Trophoblast cell (in vitro differentiated cells and primary cell): Measurements from ENCODE around the gene FOXE1.

ENCODE experiments used
- DNase-seq, 2 donors: peaks; one replicate each; pipeline ENCODE4 v3.0.0-alpha.2; 2016
- H2AFZ ChIP-seq: 2 replicates; pipeline ENCODE4 v1.6.1; 2013; ENCODE audit warnings: low read length, moderate library complexity, mild to moderate bottlenecking; ENCODE audit not compliant: insufficient read depth, poor library complexity
- H2AK5ac ChIP-seq: 2 replicates; pipeline ENCODE4 v1.6.1; 2013; ENCODE audit warnings: mild to moderate bottlenecking, low read length
- H2BK120ac ChIP-seq: 2 replicates; pipeline ENCODE4 v1.6.1; 2013; ENCODE audit warnings: low read length, mild to moderate bottlenecking, moderate library complexity; ENCODE audit not compliant: insufficient read depth, poor library complexity
- H2BK12ac ChIP-seq: 2 replicates; pipeline ENCODE4 v1.6.1; 2013; ENCODE audit warnings: mild to moderate bottlenecking, low read length, moderate library complexity
- H2BK5ac ChIP-seq: 2 replicates; pipeline ENCODE4 v1.6.1; 2013; ENCODE audit warnings: low read length, low read depth, moderate library complexity, mild to moderate bottlenecking; ENCODE audit not compliant: poor library complexity
- H3K14ac ChIP-seq: 2 replicates; pipeline ENCODE4 v1.6.1; 2013; ENCODE audit warnings: mild to moderate bottlenecking, low read length
- H3K18ac ChIP-seq: 2 replicates; pipeline ENCODE4 v1.6.1; 2013; ENCODE audit warnings: mild to moderate bottlenecking, low read length
- H3K23ac ChIP-seq: 2 replicates; pipeline ENCODE4 v1.6.1; 2013; ENCODE audit warnings: low read length
- H3K27ac ChIP-seq: 2 replicates; pipeline ENCODE4 v1.5.1; 2013; ENCODE audit warnings: low read depth, mild to moderate bottlenecking, inconsistent platforms, low read length, moderate library complexity
- H3K27me3 ChIP-seq: 2 replicates; pipeline ENCODE4 v1.6.1; 2013; ENCODE audit warnings: inconsistent platforms, mild to moderate bottlenecking, low read length, moderate library complexity; ENCODE audit not compliant: insufficient read depth
- H3K36me3 ChIP-seq, 2 experiments: 1 replicate in 1 of 2; 2 replicates in 1 of 2; pipeline ENCODE4 v1.6.1; 2013; ENCODE audit warnings: low read length in 2 of 2, mild to moderate bottlenecking in 2 of 2, moderate library complexity in 1 of 2; ENCODE audit not compliant: insufficient read depth in 2 of 2, control insufficient read depth in 1 of 2
- H3K4ac ChIP-seq: 2 replicates; pipeline ENCODE4 v1.6.1; 2013; ENCODE audit warnings: low read depth, mild to moderate bottlenecking, low read length, moderate library complexity
- H3K4me1 ChIP-seq, 2 experiments: 1 replicate in 1 of 2; 2 replicates in 1 of 2; pipeline ENCODE4 v1.6.1; 2013; ENCODE audit warnings: low read length in 2 of 2, mild to moderate bottlenecking in 2 of 2, moderate library complexity in 1 of 2; ENCODE audit not compliant: insufficient read depth in 2 of 2, control insufficient read depth in 1 of 2
- H3K4me2 ChIP-seq: 2 replicates; pipeline ENCODE4 v1.6.1; 2013; ENCODE audit warnings: inconsistent platforms, mild to moderate bottlenecking, low read length, moderate library complexity
- H3K4me3 ChIP-seq: 2 replicates; pipeline ENCODE4 v1.5.1; 2013; ENCODE audit warnings: mild to moderate bottlenecking, low read depth, low read length, inconsistent platforms
- H3K79me1 ChIP-seq: one replicate; pipeline ENCODE4 v1.6.1; 2013; ENCODE audit warnings: low read length
- H3K79me2 ChIP-seq: 2 replicates; pipeline ENCODE4 v1.6.1; 2013; ENCODE audit warnings: low read length, mild to moderate bottlenecking; ENCODE audit not compliant: control insufficient read depth, insufficient read depth, poor library complexity
- H3K9ac ChIP-seq: 2 replicates; pipeline ENCODE4 v1.6.1; 2013; ENCODE audit warnings: mild to moderate bottlenecking, low read length
- H3K9me3 ChIP-seq: 2 replicates; pipeline ENCODE4 v1.6.1; 2013; ENCODE audit warnings: low read depth, mild to moderate bottlenecking, control low read depth, inconsistent platforms, low read length; ENCODE audit not compliant: insufficient read depth
- H4K12ac ChIP-seq: 2 replicates; pipeline ENCODE4 v1.6.1; 2013; ENCODE audit warnings: low read depth, mild to moderate bottlenecking, low read length, moderate library complexity
- H4K8ac ChIP-seq: 2 replicates; pipeline ENCODE4 v1.6.1; 2013; ENCODE audit warnings: low read depth, mild to moderate bottlenecking, low read length, moderate library complexity
- H4K91ac ChIP-seq: one replicate; pipeline ENCODE4 v1.6.1; 2013; ENCODE audit warnings: low read depth, mild to moderate bottlenecking, low read length, moderate library complexity
- WGBS: extraction: QIAGEN DNeasy Blood & Tissue Kit; methylation state at CpG from one replicate; pipeline ENCODE4 v1.1.7; 2013; ENCODE audit warnings: missing lambda C conversion rate; ENCODE audit not compliant: insufficient read length, insufficient coverage; ENCODE audit errors: extremely low coverage; 5-methylcytosine and 5-hydroxymethylcytosine counted together

FOXE1 gene

GRCh38 chr9:97812247-97812543 lies 40.8 kb upstream of the FOXE1 start:
- H3K23ac ChIP-seq, result no peak overlapping the region
- H3K79me2 ChIP-seq, result no peaks in the 10 kb centered on the region
- no peaks in the 10 kb centered on the region for H3K9me3 ChIP-seq
- no peak overlapping the region for H3K4me2 ChIP-seq
- H2BK120ac ChIP-seq, result no peak overlapping the region
- no CpG with 5 or more reads among the region's 2 CpGs for WGBS
- no peaks in the 10 kb centered on the region for H3K27me3 ChIP-seq
- no peak overlapping the region for H4K8ac ChIP-seq
- no peak overlapping the region for H4K12ac ChIP-seq
- H2AFZ ChIP-seq, result no peak overlapping the region
- H3K27ac ChIP-seq, result no peak overlapping the region
- H2AK5ac ChIP-seq, result no peak overlapping the region
- H3K9ac ChIP-seq, result no peak overlapping the region
- H3K36me3 ChIP-seq, result no peaks in the 10 kb centered on the region
- no peak overlapping the region for H3K18ac ChIP-seq
- H3K4me3 ChIP-seq, result no peak overlapping the region
- no peak overlapping the region for H2BK12ac ChIP-seq
- no peak overlapping the region for H3K14ac ChIP-seq
- H4K91ac ChIP-seq, result no peak overlapping the region
- no peaks in the 10 kb centered on the region for H3K79me1 ChIP-seq
- no peak overlapping the region for H3K4ac ChIP-seq
- no peaks in the 10 kb centered on the region for H3K4me1 ChIP-seq
- no peak for DNase-seq
- no peak overlapping the region for H2BK5ac ChIP-seq

GRCh38 chr9:97813072-97813471 lies 40.0 kb upstream of the FOXE1 start:
- DNase-seq, result no peak
- Histone ChIP-seq H3K14ac (no peak overlapping the region), H3K9ac (no peak overlapping the region), H3K36me3 (no peaks in the 10 kb centered on the region), H2AK5ac (no peak overlapping the region), H2BK120ac (no peak overlapping the region), H4K12ac (no peak overlapping the region), H3K4me3 (no peak overlapping the region), H3K23ac (no peak overlapping the region), H2AFZ (no peak overlapping the region), H2BK12ac (no peak overlapping the region), H4K8ac (no peak overlapping the region), H4K91ac (no peak overlapping the region), H3K27ac (no peak overlapping the region), H3K18ac (no peak overlapping the region), H2BK5ac (no peak overlapping the region), H3K4ac (no peak overlapping the region), H3K4me1 (no peaks in the 10 kb centered on the region), H3K27me3 (no peaks in the 10 kb centered on the region), H3K79me2 (no peaks in the 10 kb centered on the region), H3K79me1 (no peaks in the 10 kb centered on the region), H3K4me2 (no peak overlapping the region), H3K9me3 (no peaks in the 10 kb centered on the region)

- WGBS, result no CpG with 5 or more reads among the region's 1 CpG
- Histone ChIP-seq H3K18ac (no peak overlapping the region), H3K4me3 (no peak overlapping the region)
Observed at GRCh38 chr9:97819735-97820134, 33.3 kb upstream of the FOXE1 start.

GRCh38 chr9:97820373-97820772 lies 32.7 kb upstream of the FOXE1 start:
- no peak overlapping the region for H2BK12ac ChIP-seq
- no peaks in the 10 kb centered on the region for H3K79me2 ChIP-seq
- H3K4me1 ChIP-seq, result no peaks in the 10 kb centered on the region
- DNase-seq, result no peak
- H2BK5ac ChIP-seq, result no peak overlapping the region
- H3K14ac ChIP-seq, result no peak overlapping the region
- H3K27me3 ChIP-seq, result no peaks in the 10 kb centered on the region
- no peak overlapping the region for H2BK120ac ChIP-seq
- no peak overlapping the region for H3K23ac ChIP-seq
- H2AK5ac ChIP-seq, result no peak overlapping the region
- H4K91ac ChIP-seq, result no peak overlapping the region
- H3K4me3 ChIP-seq, result no peak overlapping the region
- H3K4me2 ChIP-seq, result no peak overlapping the region
- H3K9me3 ChIP-seq, result peaks cover 3% of the 10 kb centered on the region
- no peak overlapping the region for H3K9ac ChIP-seq
- H3K4ac ChIP-seq, result no peak overlapping the region
- no peak overlapping the region for H3K18ac ChIP-seq
- no peaks in the 10 kb centered on the region for H3K79me1 ChIP-seq
- no peak overlapping the region for H4K12ac ChIP-seq
- H3K36me3 ChIP-seq, result no peaks in the 10 kb centered on the region
- H4K8ac ChIP-seq, result no peak overlapping the region
- no peak overlapping the region for H3K27ac ChIP-seq
- no CpG with 5 or more reads among the region's 1 CpG for WGBS
- no peak overlapping the region for H2AFZ ChIP-seq

More at GRCh38 chr9:97819735-97820134, 33.3 kb upstream of the FOXE1 start:
- Histone ChIP-seq H2BK12ac (no peak overlapping the region), H3K23ac (peak overlapping the region; percentile 43), H3K27ac (no peak overlapping the region), H3K79me2 (no peaks in the 10 kb centered on the region), H3K4me2 (no peak overlapping the region), H4K8ac (no peak overlapping the region), H4K91ac (no peak overlapping the region), H3K14ac (no peak overlapping the region), H3K4me1 (no peaks in the 10 kb centered on the region), H3K79me1 (no peaks in the 10 kb centered on the region), H2AK5ac (no peak overlapping the region), H3K4ac (no peak overlapping the region), H2BK5ac (no peak overlapping the region), H3K9ac (no peak overlapping the region), H2AFZ (no peak overlapping the region), H3K9me3 (peaks cover 3% of the 10 kb centered on the region), H2BK120ac (no peak overlapping the region), H3K36me3 (no peaks in the 10 kb centered on the region), H3K27me3 (no peaks in the 10 kb centered on the region), H4K12ac (no peak overlapping the region)
- DNase-seq, result no peak
